HepG2 (cell line): Measurements from ENCODE around the gene REM2. TPM values are rescaled to one million over a fixed set of nuclear protein-coding genes. Genes with fewer than 3 reads are reported as not detected.

ENCODE experiments used
- ARNTL ChIP-seq: sonication (generic); formaldehyde crosslinking; IDR thresholded peaks from 2 replicates; pipeline ENCODE4 v1.4.0; 2020; ENCODE audit warnings: mild to moderate bottlenecking, missing genetic modification reagents
- BCL6 ChIP-seq: IDR thresholded peaks from 2 replicates; pipeline ENCODE4 v1.6.1; 2016; ENCODE audit warnings: missing genetic modification reagents, missing compliant biosample characterization
- CCDC6 ChIP-seq: sonication (generic); formaldehyde crosslinking; IDR thresholded peaks from 2 replicates; pipeline ENCODE4 v1.8.1; 2022; ENCODE audit warnings: mild to moderate bottlenecking, missing genetic modification reagents, moderate library complexity
- CERS6 ChIP-seq: sonication (generic); formaldehyde crosslinking; IDR thresholded peaks from 2 replicates; pipeline ENCODE4 v1.5.0; 2020; ENCODE audit warnings: missing genetic modification reagents
- CSRNP1 ChIP-seq: sonication (generic); formaldehyde crosslinking; IDR thresholded peaks from 2 replicates; pipeline ENCODE4 v1.8.1; 2023; ENCODE audit warnings: mild to moderate bottlenecking, missing genetic modification reagents
- FOXJ3 ChIP-seq: sonication (generic); formaldehyde crosslinking; IDR thresholded peaks from 2 replicates; pipeline ENCODE4 v1.4.0; 2020; ENCODE audit warnings: missing genetic modification reagents, mild to moderate bottlenecking, borderline replicate concordance
- GTF2F1 ChIP-seq: fragments of 150-350 bp; IDR thresholded peaks from 2 replicates; pipeline ENCODE4 v1.6.1; 2014; ENCODE audit warnings: low read length
- MAF1 ChIP-seq: sonication (generic); formaldehyde crosslinking; IDR thresholded peaks from 2 replicates; pipeline ENCODE4 v1.5.0; 2020; ENCODE audit warnings: missing genetic modification reagents, borderline replicate concordance
- MAFK ChIP-seq, 2 experiments: IDR thresholded peaks in 1 of 2; conservative IDR thresholded peaks in 1 of 2; 2 replicates each; pipeline ENCODE4 v1.6.1; 2011; ENCODE audit warnings: improper control_type of control experiment in 2 of 2, low read length in 2 of 2
- NR0B2 ChIP-seq: sonication (generic); formaldehyde crosslinking; IDR thresholded peaks from 2 replicates; pipeline ENCODE4 v1.4.0; 2020; ENCODE audit warnings: mild to moderate bottlenecking, missing genetic modification reagents
- RXRB ChIP-seq: IDR thresholded peaks from 2 replicates; pipeline ENCODE4 v1.6.1; 2016; ENCODE audit warnings: borderline replicate concordance, missing genetic modification reagents, missing compliant biosample characterization
- ZNF225 ChIP-seq: sonication (generic); formaldehyde crosslinking; IDR thresholded peaks from 2 replicates; pipeline ENCODE4 v1.4.0; 2020; ENCODE audit warnings: mild to moderate bottlenecking, missing genetic modification reagents
- ZNF556 ChIP-seq: sonication (generic); formaldehyde crosslinking; IDR thresholded peaks from 2 replicates; pipeline ENCODE4 v1.4.0; 2020; ENCODE audit warnings: mild to moderate bottlenecking, missing genetic modification reagents, borderline replicate concordance
- polyA plus RNA-seq, 8 experiments: library from polyadenylated mRNA; depleted of rRNA in 3 of 8; stranded (reverse) in 7 of 8; unstranded in 1 of 8; fragments of >200 nt; fragmentation: Illumina TruSeq in 4 of 8; extraction: Trizol in 4 of 8; gene quantifications; 2 replicates each; pipeline versions ENCODE4 v1.2.1 to v1.2.3, GENCODE V29; 2011 to 2016; ENCODE audit warnings: low read depth in 4 of 8, missing spikeins in 1 of 8, mixed read lengths in 1 of 8; ENCODE audit not compliant: insufficient read depth in 1 of 8
- total RNA-seq, 5 experiments: library from RNA; depleted of rRNA; stranded (reverse); fragments of >200 nt; fragmentation: Illumina TruSeq; extraction: Trizol; gene quantifications; 2 replicates each; pipeline ENCODE4 v1.2.3, GENCODE V29; 2016; ENCODE audit warnings: low read depth in 1 of 5
- TF ChIP-seq, protein P1 (sequence below): sonication (generic); formaldehyde crosslinking; IDR thresholded peaks from 2 replicates; pipeline ENCODE4 v1.5.0; 2020; ENCODE audit warnings: mild to moderate bottlenecking, missing genetic modification reagents, borderline replicate concordance
- TF ChIP-seq, protein P2 (sequence below): sonication (generic); formaldehyde crosslinking; IDR thresholded peaks from 2 replicates; pipeline ENCODE4 v1.4.0; 2020; ENCODE audit warnings: missing genetic modification reagents, borderline replicate concordance
- TF ChIP-seq, protein P3 (sequence below): sonication (generic); formaldehyde crosslinking; IDR thresholded peaks from 2 replicates; pipeline ENCODE4 v1.4.0; 2020; ENCODE audit warnings: mild to moderate bottlenecking, missing genetic modification reagents

Gene REM2
- total and polyA plus RNA-seq, 2 of the 13 experiments (the other 11 are each of a cell fraction or from before 2014, with no cell fraction given): 0.20 TPM; not detected in 1

GRCh38 chr14:22836301-22837113 lies 46.5 kb upstream of the REM2 start, which contains the start of gene MMP14 (continued):
- TF ChIP-seq FOXJ3 (CRISPR knock-in tag): 0 out of 2 replicates have a peak, but pooled peaks have one; percentile 19
- TF ChIP-seq, protein P1, sequence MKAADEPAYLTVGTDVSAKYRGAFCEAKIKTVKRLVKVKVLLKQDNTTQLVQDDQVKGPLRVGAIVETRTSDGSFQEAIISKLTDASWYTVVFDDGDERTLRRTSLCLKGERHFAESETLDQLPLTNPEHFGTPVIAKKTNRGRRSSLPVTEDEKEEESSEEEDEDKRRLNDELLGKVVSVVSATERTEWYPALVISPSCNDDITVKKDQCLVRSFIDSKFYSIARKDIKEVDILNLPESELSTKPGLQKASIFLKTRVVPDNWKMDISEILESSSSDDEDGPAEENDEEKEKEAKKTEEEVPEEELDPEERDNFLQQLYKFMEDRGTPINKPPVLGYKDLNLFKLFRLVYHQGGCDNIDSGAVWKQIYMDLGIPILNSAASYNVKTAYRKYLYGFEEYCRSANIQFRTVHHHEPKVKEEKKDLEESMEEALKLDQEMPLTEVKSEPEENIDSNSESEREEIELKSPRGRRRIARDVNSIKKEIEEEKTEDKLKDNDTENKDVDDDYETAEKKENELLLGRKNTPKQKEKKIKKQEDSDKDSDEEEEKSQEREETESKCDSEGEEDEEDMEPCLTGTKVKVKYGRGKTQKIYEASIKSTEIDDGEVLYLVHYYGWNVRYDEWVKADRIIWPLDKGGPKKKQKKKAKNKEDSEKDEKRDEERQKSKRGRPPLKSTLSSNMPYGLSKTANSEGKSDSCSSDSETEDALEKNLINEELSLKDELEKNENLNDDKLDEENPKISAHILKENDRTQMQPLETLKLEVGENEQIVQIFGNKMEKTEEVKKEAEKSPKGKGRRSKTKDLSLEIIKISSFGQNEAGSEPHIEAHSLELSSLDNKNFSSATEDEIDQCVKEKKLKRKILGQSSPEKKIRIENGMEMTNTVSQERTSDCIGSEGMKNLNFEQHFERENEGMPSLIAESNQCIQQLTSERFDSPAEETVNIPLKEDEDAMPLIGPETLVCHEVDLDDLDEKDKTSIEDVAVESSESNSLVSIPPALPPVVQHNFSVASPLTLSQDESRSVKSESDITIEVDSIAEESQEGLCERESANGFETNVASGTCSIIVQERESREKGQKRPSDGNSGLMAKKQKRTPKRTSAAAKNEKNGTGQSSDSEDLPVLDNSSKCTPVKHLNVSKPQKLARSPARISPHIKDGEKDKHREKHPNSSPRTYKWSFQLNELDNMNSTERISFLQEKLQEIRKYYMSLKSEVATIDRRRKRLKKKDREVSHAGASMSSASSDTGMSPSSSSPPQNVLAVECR (CRISPR knock-in tag): 0 out of 2 replicates have a peak, but pooled peaks have one; percentile 5
- 0 out of 2 replicates have a peak, but pooled peaks have one; percentile 10 for TF ChIP-seq RXRB (CRISPR knock-in tag)
- TF ChIP-seq BCL6 (CRISPR knock-in tag): peak; percentile 43
- peak; percentile 60 for TF ChIP-seq CSRNP1 (CRISPR knock-in tag)
- TF ChIP-seq NR0B2 (CRISPR knock-in tag): no peak
- no peak for TF ChIP-seq ARNTL (CRISPR knock-in tag)
- TF ChIP-seq CCDC6 (CRISPR knock-in tag): 0 out of 2 replicates have a peak, but pooled peaks have one; percentile 18
- TF ChIP-seq ZNF225 (CRISPR knock-in tag): peak; percentile 27; the same call in 1 of the 2 replicates
- TF ChIP-seq, protein P2, sequence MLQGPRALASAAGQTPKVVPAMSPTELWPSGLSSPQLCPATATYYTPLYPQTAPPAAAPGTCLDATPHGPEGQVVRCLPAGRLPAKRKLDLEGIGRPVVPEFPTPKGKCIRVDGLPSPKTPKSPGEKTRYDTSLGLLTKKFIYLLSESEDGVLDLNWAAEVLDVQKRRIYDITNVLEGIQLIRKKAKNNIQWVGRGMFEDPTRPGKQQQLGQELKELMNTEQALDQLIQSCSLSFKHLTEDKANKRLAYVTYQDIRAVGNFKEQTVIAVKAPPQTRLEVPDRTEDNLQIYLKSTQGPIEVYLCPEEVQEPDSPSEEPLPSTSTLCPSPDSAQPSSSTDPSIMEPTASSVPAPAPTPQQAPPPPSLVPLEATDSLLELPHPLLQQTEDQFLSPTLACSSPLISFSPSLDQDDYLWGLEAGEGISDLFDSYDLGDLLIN (CRISPR knock-in tag): 0 out of 2 replicates have a peak, but pooled peaks have one; percentile 19
- 0 out of 2 replicates have a peak, but pooled peaks have one; percentile 28 for TF ChIP-seq MAF1 (CRISPR knock-in tag)
- TF ChIP-seq MAFK (conservative IDR thresholded peaks at IDR 0.05 in 1 of 2, IDR thresholded peaks at IDR 0.05 in 1 of 2; ENCODE audit: low read length in 2 of 2): peak in 1 of 2 experiments; percentile 31; a peak in 1 of 4 replicates
- TF ChIP-seq ZNF556: 0 out of 2 replicates have a peak, but pooled peaks have one; percentile 58
- TF ChIP-seq GTF2F1: no peak
- TF ChIP-seq, protein P3, sequence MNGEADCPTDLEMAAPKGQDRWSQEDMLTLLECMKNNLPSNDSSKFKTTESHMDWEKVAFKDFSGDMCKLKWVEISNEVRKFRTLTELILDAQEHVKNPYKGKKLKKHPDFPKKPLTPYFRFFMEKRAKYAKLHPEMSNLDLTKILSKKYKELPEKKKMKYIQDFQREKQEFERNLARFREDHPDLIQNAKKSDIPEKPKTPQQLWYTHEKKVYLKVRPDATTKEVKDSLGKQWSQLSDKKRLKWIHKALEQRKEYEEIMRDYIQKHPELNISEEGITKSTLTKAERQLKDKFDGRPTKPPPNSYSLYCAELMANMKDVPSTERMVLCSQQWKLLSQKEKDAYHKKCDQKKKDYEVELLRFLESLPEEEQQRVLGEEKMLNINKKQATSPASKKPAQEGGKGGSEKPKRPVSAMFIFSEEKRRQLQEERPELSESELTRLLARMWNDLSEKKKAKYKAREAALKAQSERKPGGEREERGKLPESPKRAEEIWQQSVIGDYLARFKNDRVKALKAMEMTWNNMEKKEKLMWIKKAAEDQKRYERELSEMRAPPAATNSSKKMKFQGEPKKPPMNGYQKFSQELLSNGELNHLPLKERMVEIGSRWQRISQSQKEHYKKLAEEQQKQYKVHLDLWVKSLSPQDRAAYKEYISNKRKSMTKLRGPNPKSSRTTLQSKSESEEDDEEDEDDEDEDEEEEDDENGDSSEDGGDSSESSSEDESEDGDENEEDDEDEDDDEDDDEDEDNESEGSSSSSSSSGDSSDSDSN (CRISPR knock-in tag): no peak
- 0 out of 2 replicates have a peak, but pooled peaks have one; percentile 10 for TF ChIP-seq CERS6 (CRISPR knock-in tag)
